Right atrium auricular region (tissue), 2 donors: ENCODE data around the gene ARMH1. TPM values are rescaled to one million over a fixed set of nuclear protein-coding genes. Genes with fewer than 3 reads are reported as not detected.

ENCODE experiments used
- DNase-seq: peaks from one replicate; pipeline ENCODE4 v3.0.0-alpha.2; 2019; ENCODE audit warnings: low spot score
- H3K27ac ChIP-seq, 2 donors: fragments of 200-600 bp; sonication (generic); 1 replicate in 1 of 2; 2 replicates in 1 of 2; pipeline ENCODE4 v1.5.1; 2016 to 2019
- H3K27me3 ChIP-seq, 2 donors: fragments of 200-600 bp; sonication (generic); one replicate each; pipeline versions ENCODE4 v1.5.1 to v1.6.0; 2017 to 2019
- H3K36me3 ChIP-seq: fragments of 200-600 bp; sonication (generic); one replicate; pipeline ENCODE4 v1.5.1; 2016
- H3K4me1 ChIP-seq, 2 donors: fragments of 200-600 bp; sonication (generic); one replicate each; pipeline versions ENCODE4 v1.5.1 to v1.6.0; 2017 to 2019
- H3K4me3 ChIP-seq, 2 donors: fragments of 200-600 bp; sonication (generic); 1 replicate in 1 of 2; 2 replicates in 1 of 2; pipeline ENCODE4 v1.5.1; 2017 to 2019; ENCODE audit warnings: mild to moderate bottlenecking in 1 of 2, moderate library complexity in 1 of 2
- H3K9me3 ChIP-seq, 2 donors: fragments of 200-600 bp; sonication (generic); one replicate each; pipeline ENCODE4 v1.5.1; 2019
- total RNA-seq, 2 donors: library from RNA; depleted of rRNA; stranded (reverse); fragments of >200 nt; gene quantifications; one replicate each; pipeline ENCODE4 v1.1.0, GENCODE V29; 2016
- TF ChIP-seq, protein P1 (sequence below), 2 donors: fragments of 200-600 bp; sonication (generic); IDR thresholded peaks; one replicate each; pipeline ENCODE4 v1.5.1; 2019; ENCODE audit warnings: antibody characterized with exemption in 2 of 2

Gene ARMH1
- total RNA-seq, 2 donors from 2014 or later: 0.19 to 5.2 TPM

GRCh38 chr1:44688760-44689446, 14.4 kb downstream of the ARMH1 start:
- DNase-seq: no peak
- Histone ChIP-seq H3K27ac (no peak overlapping the region), H3K36me3 (no peaks in the 10 kb centered on the region), H3K4me1 (no peaks in the 10 kb centered on the region), H3K9me3 (no peaks in the 10 kb centered on the region), H3K4me3 (no peak overlapping the region), H3K27me3 (no peaks in the 10 kb centered on the region)
- TF ChIP-seq, protein P1, sequence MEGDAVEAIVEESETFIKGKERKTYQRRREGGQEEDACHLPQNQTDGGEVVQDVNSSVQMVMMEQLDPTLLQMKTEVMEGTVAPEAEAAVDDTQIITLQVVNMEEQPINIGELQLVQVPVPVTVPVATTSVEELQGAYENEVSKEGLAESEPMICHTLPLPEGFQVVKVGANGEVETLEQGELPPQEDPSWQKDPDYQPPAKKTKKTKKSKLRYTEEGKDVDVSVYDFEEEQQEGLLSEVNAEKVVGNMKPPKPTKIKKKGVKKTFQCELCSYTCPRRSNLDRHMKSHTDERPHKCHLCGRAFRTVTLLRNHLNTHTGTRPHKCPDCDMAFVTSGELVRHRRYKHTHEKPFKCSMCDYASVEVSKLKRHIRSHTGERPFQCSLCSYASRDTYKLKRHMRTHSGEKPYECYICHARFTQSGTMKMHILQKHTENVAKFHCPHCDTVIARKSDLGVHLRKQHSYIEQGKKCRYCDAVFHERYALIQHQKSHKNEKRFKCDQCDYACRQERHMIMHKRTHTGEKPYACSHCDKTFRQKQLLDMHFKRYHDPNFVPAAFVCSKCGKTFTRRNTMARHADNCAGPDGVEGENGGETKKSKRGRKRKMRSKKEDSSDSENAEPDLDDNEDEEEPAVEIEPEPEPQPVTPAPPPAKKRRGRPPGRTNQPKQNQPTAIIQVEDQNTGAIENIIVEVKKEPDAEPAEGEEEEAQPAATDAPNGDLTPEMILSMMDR (IDR thresholded peaks at IDR 0.05): no peak

- TF ChIP-seq, protein P1 (IDR thresholded peaks at IDR 0.05): no peak
- no peaks in the 10 kb centered on the region for H3K36me3 ChIP-seq
- DNase-seq: no peak
- H3K4me1 ChIP-seq: no peaks in the 10 kb centered on the region
- H3K27me3 ChIP-seq: no peaks in the 10 kb centered on the region
- no peak overlapping the region for H3K27ac ChIP-seq
- H3K9me3 ChIP-seq: no peaks in the 10 kb centered on the region
- no peak overlapping the region for H3K4me3 ChIP-seq
These were observed 14.9 kb downstream of the ARMH1 start for GRCh38 chr1:44689447-44689765.

- H3K4me3 ChIP-seq: no peak overlapping the region
- H3K27me3 ChIP-seq: no peaks in the 10 kb centered on the region
- H3K27ac ChIP-seq: no peak overlapping the region
- no peak for DNase-seq
- TF ChIP-seq, protein P1 (IDR thresholded peaks at IDR 0.05): no peak
- H3K4me1 ChIP-seq: no peaks in the 10 kb centered on the region
- no peaks in the 10 kb centered on the region for H3K36me3 ChIP-seq
- no peaks in the 10 kb centered on the region for H3K9me3 ChIP-seq
These were observed 18.6 kb downstream of the ARMH1 start for GRCh38 chr1:44693159-44693558.

GRCh38 chr1:44693900-44694299, 19.4 kb downstream of the ARMH1 start:
- no peak for DNase-seq
- no peak overlapping the region for H3K27ac ChIP-seq
- no peak overlapping the region for H3K4me3 ChIP-seq
- TF ChIP-seq, protein P1 (IDR thresholded peaks at IDR 0.05): no peak
- no peaks in the 10 kb centered on the region for H3K27me3 ChIP-seq
- no peaks in the 10 kb centered on the region for H3K4me1 ChIP-seq
- no peaks in the 10 kb centered on the region for H3K36me3 ChIP-seq
- no peaks in the 10 kb centered on the region for H3K9me3 ChIP-seq

- no peaks in the 10 kb centered on the region for H3K36me3 ChIP-seq
- no peak for DNase-seq
- TF ChIP-seq, protein P1 (IDR thresholded peaks at IDR 0.05): no peak
- no peak overlapping the region for H3K27ac ChIP-seq
- no peak overlapping the region for H3K4me3 ChIP-seq
- no peaks in the 10 kb centered on the region for H3K4me1 ChIP-seq
- H3K9me3 ChIP-seq: no peaks in the 10 kb centered on the region
- H3K27me3 ChIP-seq: no peaks in the 10 kb centered on the region
These were observed 20.5 kb downstream of the ARMH1 start for GRCh38 chr1:44694863-44695478.

GRCh38 chr1:44695671-44696070, 21.2 kb downstream of the ARMH1 start:
- Histone ChIP-seq H3K4me3 (no peak overlapping the region), H3K27me3 (no peaks in the 10 kb centered on the region)
- TF ChIP-seq, protein P1 (IDR thresholded peaks at IDR 0.05): no peak

More at GRCh38 chr1:44695671-44696070, 21.2 kb downstream of the ARMH1 start:
- no peak for DNase-seq
- no peak overlapping the region for H3K27ac ChIP-seq
- no peaks in the 10 kb centered on the region for H3K36me3 ChIP-seq
- H3K9me3 ChIP-seq: no peaks in the 10 kb centered on the region
- no peaks in the 10 kb centered on the region for H3K4me1 ChIP-seq
